B cell (primary cell): ENCODE measurements around the gene APLP1.

ENCODE experiments used
- CTCF ChIP-seq: fragments of 200-600 bp; IDR thresholded peaks from one replicate; pipeline ENCODE4 v1.8.0; 2022; ENCODE audit warnings: antibody characterized with exemption, mild to moderate bottlenecking
- EZH2 ChIP-seq: IDR thresholded peaks from 2 replicates; pipeline ENCODE4 v1.6.1; 2012; ENCODE audit warnings: borderline replicate concordance, low read depth, mild to moderate bottlenecking, moderate library complexity, low read length; ENCODE audit not compliant: insufficient read depth, poor library complexity, severe bottlenecking

GRCh38 chr19:35843676-35844481 is 24.5 kb upstream of the APLP1 start:
- TF ChIP-seq CTCF (no peak), EZH2 (no peak)
